HL-60/S4 (cell line): ENCODE data around the gene CTCF.

ENCODE experiments used
- in situ Hi-C: fragments of 300-500 bp; cut with MboI; formaldehyde crosslinking; loops from 2 replicates; pipeline ENCODE4 v1.14.3; 2022; ENCODE audit warnings: low sequenced_read_pairs

Gene CTCF

DNA sequence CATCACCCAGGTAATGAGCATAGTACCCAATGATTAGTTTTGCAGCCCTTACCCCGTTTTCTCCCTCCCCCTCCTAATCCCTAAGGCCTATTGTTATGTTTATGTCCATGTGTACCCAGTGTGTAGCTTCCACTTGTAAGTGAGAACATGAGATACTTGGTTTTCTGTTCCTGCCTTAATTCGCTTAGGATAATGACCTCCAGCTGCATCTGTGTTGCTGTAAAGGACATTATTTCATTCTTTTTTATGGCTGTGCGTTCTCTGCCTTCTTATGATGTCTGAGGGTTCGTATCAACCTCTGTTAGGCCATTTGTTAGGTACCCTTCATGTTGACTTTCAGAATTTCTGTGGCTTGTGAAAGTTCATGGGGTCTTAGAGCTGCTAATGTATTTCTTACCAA, 31.0 kb downstream of the CTCF start:
- in situ Hi-C loops, result no loop called here

DNA sequence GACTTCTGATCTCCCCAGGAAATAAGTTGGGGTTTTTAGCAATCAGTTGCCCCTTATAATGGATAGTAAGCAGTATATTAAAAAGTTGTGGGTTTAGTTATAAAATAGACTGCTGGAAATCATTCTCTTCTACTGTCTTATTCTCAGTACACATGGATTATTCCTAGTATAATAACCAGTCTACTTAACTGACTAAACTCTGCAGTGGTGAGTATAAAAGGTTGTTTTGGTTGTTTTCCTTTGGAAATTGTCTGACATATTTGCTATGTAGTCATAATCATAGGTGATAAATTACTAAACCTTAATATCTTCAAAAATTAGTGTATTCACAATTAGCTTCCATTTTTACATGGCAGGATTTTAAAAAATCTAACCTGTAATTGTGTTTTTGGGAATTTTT, 31.4 kb downstream of the CTCF start:
- in situ Hi-C loops, result no loop called here

DNA sequence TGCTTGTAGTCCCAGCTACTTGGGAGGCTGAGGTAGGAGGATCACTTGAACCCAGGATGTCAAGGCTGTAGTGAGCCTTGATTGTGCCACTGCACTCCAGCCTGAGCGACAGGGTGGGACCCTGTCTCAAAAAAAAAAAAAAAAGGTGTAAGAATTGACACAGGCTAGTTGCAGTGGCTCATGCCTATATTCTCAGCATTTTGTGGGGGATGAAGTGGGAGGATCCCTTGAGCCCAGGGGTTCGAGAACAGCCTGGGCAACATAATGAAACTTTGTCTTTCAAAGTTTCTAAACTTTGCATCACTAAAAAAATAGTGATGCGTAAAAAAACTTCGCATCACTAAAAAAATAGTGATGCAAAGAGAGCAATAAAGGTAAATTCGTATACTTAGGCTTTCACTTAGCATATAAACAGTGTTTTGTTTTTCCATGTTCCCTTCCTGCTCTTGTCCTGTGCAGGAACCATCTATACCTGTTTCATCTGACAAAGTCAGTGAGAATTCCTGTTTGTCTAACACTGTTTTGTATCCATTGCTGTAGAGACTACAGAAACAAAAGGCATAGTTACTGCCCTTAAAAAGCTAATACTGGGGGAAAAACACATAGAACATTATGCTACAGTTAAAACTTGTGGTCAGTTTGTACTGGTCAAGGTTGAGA, 32.1 kb downstream of the CTCF start:
- in situ Hi-C loops, result no loop called here

DNA sequence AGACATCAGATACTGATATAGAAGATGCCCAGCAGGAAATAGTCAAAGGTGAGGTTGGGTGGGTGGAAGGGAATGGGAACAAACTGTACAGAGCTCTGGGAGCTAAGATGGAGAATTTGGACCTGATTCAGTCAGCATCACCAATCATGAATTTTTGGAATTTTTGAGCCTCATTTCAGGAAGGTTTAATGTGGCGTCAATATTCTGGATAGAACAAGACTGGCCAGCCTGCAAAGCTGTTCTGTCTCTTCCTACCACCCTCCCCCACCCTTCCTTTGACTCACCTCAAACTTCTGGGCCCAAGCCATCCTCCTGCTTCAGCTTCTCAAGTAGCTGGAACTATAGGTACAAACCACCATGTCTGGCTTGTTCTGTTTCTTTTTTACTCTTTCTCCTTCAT, 32.6 kb downstream of the CTCF start:
- in situ Hi-C loops, result no loop called here

DNA sequence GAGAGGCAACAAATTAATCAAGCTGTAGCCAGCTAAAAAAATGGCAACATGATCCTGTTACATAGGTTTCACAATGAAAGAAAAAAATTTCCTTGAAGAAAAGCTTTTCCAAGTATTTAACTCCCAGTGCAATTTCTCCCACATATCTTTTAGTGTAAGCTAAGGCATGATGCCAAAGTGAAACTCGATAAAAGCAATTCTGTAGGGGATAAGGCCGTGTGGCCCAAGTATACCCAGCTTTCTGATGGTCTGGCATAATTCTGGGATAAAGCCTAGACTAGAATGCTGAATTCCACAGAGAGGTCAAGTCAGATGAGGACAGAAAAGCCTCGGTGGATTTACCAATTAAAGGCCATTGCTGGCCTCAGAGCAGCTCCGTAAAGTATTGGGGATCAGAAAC, 36.2 kb downstream of the CTCF start:
- in situ Hi-C loops, result no loop called here

DNA sequence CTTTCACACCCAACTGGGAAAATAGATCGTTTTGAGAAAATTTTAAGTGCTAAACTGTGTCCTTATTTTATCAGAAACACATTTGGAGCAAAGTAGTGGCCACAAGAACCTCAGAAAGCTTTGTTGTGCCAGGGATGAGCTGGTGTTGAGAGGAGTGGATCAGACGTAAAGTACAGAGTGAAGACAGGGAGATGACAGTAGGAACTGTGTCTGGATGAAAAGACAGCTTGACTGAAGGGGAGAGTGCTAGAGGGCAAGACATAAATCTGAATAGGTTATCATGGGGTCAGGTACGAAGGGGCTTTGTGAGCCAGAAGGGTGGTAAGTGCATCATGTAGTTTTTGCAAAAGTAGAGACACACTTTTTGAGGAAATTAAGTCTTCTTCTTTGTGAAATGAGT, 43.3 kb downstream of the CTCF start:
- in situ Hi-C loops, result no loop called here

DNA sequence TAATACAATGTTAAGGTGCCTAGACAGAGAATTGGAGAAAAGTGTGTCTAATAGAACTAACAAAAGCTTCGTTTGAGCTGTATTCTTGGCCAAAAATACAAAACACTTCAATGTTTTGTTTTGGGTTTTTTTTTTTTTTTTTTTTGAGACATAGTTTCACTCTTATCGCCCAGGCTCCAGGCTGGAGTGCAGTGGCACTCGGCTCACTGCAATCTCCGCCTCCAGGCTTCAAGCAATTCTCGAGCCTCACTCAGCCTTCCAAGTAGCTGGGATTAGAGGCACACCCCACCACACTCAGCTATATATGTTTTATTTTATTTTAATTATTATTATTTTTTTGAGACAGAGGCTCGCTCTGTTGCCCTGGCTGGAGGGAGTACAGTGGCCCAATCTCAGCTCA, 44.3 kb downstream of the CTCF start:
- in situ Hi-C loops, result no loop called here

DNA sequence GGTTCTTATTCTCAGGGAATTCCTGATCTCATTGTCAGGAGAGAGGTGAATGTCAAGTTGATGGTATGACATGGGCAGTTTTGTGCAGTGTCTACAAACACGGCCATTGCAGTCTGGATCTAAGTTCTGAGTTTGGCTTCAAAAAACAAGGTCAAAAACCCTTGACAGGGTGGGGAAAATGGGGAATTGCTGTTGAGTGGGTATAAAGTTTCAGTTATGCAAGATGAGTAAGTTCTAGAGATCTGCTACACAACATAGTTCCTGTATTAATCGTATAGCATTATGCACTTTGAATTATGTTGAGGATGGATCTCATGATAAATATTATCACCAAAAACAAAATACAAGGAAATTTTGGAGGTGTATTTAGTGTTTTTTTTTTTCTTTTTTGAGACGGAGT, 46.0 kb downstream of the CTCF start:
- in situ Hi-C loops, result no loop called here

DNA sequence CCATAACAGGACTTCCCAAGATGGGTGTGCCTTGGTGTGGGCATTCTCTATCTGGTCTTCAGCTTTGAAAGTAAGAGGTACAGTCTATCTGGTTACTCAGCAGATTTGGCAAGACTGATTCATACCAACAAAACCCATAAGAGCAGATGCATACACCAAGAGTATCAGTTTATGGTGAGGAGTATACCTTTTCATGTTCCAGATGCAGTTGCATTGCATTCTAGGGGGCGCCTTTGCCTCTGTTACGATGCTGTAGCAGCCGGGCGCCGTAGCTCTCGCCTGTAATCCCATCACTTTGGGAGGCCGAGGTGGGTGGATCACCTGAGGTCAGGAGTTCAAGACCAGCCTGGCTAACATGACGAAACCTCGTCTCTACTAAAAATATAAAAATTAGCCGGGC, 51.5 kb downstream of the CTCF start:
- in situ Hi-C loops, result no loop called here

DNA sequence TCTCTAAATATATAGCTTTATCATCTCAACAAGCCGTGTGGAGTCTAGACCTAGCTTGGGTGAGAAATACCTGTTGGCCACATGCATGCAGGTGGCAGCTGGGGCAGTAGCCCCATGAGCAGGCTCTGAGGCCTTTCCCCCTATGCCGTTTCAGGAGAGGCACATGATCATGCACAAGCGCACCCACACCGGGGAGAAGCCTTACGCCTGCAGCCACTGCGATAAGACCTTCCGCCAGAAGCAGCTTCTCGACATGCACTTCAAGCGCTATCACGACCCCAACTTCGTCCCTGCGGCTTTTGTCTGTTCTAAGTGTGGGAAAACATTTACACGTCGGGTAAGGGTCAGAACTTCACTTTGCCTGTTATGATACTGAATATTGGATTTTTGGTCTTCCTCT, 65.9 kb downstream of the CTCF start:
- in situ Hi-C loops, result no loop called here

DNA sequence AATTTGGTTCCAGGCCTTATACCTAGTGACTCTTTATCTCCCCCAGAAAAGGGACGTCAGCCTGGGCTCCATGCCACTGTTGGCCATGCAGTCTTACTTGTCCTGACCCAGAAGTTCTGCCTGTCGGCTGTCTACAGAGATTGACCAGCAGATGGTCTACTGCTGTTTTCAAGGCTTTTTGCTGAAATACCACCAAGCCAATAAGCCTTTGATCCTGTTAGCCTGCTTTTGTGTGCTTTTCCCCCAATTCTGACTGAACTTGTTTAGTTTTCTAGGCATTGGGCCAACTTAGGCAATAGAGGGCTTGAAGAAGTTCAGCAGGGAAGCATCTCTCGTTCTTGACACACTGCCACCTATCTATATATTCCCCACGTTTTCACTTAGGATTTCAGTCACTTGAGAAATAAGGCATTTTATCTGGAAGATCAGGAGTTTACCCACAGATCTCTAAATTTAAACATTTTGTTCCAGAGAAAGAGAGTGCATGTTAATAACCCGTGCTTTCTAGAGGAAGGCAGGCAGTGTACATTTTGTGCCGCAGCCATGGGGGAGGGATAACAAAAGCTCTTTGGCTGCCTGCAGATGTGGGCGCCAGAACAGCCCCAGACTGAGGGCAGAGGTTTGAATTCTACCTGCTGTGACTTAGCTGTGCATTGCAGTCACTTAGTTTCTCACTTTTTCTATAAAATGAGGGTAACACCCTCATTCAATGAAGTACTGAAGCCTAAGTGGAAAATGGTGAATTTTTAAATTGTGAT, 70.3 kb downstream of the CTCF start:
- in situ Hi-C loops, result no loop called here

DNA sequence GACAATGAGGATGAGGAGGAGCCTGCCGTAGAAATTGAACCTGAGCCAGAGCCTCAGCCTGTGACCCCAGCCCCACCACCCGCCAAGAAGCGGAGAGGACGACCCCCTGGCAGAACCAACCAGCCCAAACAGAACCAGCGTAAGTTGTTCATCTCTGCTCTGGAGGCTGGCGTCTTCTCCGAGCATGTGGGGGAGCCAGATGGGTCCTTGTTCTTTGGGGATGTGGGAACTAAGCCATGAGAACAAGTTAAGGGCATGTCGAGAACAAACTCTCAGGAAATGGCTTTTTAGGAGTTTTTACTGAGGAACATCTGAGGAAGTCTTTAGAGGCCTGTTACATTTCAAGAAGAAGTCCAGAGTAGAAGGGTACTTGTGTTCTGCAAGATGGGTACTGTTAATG, 74.4 kb downstream of the CTCF start:
- in situ Hi-C loops, result no loop called here

DNA sequence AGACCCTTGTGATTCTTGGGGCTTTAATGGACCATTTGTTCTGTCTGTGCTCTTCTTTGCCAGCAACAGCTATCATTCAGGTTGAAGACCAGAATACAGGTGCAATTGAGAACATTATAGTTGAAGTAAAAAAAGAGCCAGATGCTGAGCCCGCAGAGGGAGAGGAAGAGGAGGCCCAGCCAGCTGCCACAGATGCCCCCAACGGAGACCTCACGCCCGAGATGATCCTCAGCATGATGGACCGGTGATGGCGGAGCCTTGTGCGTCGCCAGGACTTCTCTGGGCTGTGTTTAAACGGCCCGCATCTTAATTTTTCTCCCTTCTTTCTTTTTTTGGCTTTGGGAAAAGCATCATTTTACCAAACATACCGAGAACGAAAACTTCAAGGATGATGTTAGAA, 75.3 kb downstream of the CTCF start:
- in situ Hi-C loops, result no loop called here

DNA sequence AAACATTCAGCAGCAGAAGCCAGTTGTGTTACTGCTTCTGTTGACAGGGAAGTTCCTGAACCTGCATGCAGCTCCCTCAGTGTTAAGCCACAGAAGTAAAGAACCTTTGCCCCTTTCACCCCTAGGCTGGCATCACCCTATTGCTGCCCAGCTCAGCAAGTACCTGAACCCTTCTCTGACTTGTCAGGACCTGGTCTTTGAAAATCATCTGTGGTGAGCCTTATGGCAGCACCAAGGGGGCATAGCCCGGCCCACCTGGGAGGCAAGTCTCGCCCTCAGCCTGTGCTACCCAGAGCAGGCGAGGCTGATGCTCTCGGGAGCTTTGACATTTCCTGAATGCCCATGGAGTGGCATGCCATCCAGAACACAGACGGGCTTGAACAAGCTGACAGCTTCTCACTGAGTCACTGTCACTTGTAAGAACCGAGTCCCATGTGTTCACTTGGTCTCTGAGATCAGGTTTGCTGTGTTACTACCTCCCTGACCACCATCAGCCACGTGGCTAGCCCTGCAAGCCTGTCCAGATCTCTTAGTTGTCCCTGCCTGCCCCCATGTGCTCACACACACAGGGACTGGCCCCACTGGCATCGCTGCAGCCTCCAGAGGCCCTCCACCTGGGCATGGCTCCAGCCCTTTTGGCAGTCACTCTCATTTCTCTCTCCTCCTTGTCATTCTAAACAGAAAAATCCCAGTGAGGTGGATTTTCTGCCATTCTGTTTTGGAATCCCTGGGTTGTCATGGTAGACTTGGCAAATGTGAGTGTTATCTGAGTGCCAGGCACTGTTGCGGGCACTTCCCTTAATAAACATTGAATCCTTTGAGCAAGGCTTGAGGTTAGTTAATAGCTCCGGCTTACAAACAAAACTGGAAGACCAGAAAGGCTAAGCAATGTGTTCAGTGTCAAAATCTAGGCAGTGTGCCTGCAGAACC, 79.7 kb downstream of the CTCF start:
- in situ Hi-C loops, result loop anchor here (5.0 kb wide), 1 partner anchor 95 kb away; no protein-coding TSS in a partner anchor

DNA sequence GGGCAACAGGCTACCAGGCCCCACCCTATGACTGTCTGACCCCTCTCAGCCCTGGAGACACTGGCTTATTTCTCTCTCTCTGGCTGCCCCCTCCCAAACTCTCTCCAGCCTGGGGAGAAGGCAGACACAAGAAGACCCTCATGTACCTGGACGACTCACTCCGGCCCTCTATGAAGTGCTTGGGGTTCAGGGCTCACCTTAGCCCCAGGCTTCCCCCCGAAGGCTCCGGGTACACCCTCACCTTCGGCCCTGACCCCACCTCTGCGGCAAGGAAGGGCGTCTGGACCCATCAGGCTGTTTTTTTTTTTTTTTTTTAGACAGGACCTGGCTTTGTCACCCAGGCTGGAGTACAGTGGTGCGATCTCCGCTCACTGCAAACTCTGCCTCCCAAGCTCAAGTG, 81.7 kb downstream of the CTCF start:
- in situ Hi-C loops, result loop anchor here (5.0 kb wide), 1 partner anchor 97 kb away; no protein-coding TSS in a partner anchor

DNA sequence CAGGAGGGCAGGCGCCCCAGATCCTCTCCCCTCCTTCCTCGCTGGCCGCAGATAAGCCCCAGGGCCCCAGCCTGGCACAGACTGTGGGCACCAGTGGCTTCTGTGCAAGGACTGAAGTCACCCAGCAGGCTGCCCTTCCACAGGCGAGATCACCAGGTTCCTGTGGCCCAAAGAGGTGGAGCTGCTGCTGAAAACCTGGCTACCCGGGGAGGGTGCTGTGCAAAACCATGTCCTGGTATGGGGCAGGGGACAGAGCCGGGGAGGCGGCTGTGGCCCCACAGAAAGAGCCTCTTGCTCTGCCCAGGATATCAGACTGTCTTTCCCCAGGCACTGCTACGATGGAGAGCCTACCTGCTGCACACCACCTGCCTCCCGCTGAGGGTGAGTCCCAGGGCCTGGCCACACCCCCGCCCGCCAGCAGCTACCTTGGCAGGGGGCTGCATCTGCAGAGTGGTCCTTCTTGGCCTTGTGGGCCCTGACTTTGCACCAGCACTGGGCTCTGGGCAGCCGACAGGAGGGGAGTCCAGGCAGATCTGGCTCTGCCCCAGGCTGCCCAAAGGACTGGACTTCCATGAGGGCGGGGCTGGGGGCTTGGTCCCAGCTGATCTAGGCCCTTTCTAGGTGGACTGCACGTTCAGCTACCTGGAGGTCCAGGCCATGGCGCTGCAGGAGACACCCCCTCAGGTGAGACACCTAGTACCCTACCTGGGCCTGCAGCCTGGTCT, 83.2 kb downstream of the CTCF start:
- in situ Hi-C loops, result no loop called here

DNA sequence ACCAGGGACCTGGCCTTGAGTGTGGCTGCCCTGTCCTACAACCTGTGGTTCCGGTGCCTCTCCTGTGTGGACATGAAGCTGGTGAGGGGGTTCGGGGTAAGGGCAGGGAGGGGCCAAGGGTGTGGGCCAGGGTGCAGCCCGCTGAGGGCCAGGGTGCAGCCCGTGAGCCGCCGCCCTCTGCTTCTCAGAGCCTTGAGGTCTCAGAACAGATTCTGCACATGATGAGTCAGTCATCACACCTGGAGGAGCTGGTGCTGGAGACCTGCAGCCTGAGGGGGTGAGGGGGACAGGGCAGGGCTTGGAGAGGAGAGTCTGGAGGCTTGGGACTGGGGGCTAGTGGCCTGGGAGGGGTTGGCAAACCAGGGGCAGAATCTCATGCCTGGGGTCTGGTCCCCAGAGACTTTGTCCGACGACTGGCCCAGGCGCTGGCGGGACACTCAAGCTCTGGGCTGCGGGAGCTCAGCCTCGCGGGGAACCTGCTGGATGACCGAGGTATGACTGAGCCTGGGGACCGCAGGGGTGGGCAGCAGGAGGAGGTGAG, 84.9 kb downstream of the CTCF start:
- in situ Hi-C loops, result no loop called here

DNA sequence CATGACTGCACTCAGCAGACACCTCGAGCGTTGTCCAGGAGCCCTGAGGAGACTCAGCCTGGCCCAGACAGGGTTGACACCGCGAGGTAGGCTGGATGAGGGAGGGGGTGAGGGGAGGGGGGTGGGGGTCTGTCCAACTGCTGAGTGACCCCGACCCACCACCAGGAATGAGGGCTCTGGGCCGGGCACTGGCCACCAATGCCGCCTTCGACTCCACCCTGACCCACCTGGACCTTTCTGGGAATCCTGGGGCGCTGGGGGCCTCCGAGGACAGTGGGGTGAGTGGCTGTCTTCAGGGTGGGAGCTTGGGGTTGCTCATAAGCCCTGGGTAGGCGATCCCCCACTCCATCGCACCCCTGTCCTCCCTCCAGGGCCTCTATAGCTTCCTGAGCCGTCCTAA, 85.4 kb downstream of the CTCF start:
- in situ Hi-C loops, result no loop called here

DNA sequence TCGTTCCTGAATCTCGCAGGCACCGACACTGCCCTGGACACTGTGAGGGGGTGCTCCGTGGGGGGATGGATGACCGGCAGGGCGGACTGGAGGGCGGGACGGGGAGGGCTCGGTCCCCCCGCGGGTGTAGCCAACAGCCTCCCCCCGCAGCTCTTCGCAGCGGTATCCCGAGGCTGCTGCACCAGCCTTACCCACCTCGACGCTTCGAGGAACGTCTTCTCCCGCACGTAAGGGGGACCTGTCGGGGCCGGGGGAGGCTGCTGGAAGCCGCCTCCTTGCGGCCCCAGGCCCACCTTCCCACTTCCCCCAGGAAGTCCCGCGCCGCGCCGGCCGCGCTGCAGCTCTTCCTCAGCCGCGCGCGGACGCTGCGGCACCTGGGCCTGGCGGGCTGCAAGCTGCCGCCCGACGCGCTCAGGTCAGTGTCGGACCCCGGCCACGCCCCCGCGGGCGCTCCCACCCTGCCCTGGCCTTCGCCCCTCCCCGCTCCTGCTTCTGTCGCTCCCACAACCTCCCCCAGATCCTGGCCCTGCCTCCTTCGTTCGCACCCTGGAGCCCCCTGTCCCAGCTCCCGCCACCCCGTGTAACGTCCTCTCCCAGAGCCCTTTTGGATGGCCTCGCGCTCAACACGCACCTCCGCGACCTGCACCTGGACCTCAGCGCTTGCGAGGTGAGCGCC, 85.9 kb downstream of the CTCF start:
- in situ Hi-C loops, result no loop called here

DNA sequence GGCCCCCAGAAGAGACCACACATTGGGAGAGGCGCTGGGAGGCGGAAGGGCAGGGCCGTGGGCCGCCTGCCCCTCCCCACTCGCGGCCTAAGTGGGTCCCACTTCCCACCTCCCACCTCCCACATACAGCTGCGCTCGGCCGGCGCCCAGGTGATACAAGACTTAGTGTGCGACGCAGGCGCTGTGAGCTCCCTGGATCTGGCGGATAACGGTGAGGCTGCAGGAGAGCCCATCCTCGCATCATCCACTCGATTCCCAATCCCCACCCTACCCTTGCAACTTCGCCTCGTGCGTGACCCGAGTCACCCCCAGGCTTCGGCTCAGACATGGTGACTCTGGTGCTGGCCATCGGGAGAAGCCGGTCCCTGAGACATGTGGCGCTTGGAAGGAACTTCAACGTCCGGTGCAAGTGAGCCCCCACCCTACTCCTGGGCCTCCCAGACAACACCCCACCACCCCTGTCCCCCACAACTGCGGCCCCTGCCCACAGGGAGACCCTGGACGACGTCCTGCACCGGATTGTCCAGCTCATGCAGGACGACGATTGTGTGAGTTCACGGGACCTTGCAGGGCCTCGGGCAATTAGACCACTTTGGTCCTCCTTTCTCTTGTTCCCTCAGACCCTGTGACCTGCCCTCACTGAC, 86.6 kb downstream of the CTCF start:
- in situ Hi-C loops, result no loop called here
